ENCODE measurements around the gene SDSL. TPM values are rescaled to one million over a fixed set of nuclear protein-coding genes. Genes with fewer than 3 reads are reported as not detected.
A peak's percentile ranks its signal among the peaks of the same experiment; 100 is the strongest.

Gene SDSL
- total RNA-seq, 4 donors from 2014 or later: 2.7 to 5.6 (median 3.2) TPM

DNA sequence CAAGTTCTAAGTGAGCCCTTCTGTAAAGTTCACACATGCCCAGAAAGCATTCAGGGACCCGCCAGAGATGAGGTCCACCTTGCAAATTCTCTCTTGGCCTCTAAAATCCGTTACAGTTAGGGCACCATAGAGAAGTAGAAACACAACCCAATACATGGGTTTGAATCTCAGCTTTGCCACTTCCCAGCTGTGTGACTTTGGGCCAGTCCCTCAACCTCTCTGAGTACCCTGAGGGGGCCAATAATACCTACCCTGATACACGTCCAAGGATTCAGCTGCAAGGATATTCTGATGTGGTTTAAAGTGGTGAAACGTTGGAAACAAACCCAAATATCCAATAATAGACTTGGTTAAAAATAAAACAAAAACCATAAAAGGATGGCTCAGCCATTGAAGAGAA, 37.8 kb downstream of the SDSL start:
- DNase-seq (ENCODE audit: extremely low spot score): no peak
- TF ChIP-seq EP300 (IDR thresholded peaks at IDR 0.05): no peak
- no peak for TF ChIP-seq POLR2A (IDR thresholded peaks at IDR 0.05; ENCODE audit: low read depth)
- TF ChIP-seq, protein P1, sequence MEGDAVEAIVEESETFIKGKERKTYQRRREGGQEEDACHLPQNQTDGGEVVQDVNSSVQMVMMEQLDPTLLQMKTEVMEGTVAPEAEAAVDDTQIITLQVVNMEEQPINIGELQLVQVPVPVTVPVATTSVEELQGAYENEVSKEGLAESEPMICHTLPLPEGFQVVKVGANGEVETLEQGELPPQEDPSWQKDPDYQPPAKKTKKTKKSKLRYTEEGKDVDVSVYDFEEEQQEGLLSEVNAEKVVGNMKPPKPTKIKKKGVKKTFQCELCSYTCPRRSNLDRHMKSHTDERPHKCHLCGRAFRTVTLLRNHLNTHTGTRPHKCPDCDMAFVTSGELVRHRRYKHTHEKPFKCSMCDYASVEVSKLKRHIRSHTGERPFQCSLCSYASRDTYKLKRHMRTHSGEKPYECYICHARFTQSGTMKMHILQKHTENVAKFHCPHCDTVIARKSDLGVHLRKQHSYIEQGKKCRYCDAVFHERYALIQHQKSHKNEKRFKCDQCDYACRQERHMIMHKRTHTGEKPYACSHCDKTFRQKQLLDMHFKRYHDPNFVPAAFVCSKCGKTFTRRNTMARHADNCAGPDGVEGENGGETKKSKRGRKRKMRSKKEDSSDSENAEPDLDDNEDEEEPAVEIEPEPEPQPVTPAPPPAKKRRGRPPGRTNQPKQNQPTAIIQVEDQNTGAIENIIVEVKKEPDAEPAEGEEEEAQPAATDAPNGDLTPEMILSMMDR (IDR thresholded peaks at IDR 0.05): no peak
- no peak for TF ChIP-seq POLR2AphosphoS5 (IDR thresholded peaks at IDR 0.05)
- no peaks in the 10 kb centered on the region for H3K36me3 ChIP-seq
- peaks cover 24 to 29% (median 29%) of the 10 kb centered on the region in 4 donors for H3K4me1 ChIP-seq
- H3K9me3 ChIP-seq: no peaks in the 10 kb centered on the region
- peaks cover 6 to 87% (median 34%) of the 10 kb centered on the region in 4 donors for H3K27me3 ChIP-seq
- no peak overlapping the region for H3K4me3 ChIP-seq
- WGBS: 32% methylated on average over 4 of the region's 4 CpGs
- intact Hi-C loops (cut with DNase I): loop anchor here (10.0 kb wide), 1 partner anchor 455 kb away; no protein-coding TSS in a partner anchor
- no peak overlapping the region for H3K27ac ChIP-seq (replicated peaks in 1 of 4)

DNA sequence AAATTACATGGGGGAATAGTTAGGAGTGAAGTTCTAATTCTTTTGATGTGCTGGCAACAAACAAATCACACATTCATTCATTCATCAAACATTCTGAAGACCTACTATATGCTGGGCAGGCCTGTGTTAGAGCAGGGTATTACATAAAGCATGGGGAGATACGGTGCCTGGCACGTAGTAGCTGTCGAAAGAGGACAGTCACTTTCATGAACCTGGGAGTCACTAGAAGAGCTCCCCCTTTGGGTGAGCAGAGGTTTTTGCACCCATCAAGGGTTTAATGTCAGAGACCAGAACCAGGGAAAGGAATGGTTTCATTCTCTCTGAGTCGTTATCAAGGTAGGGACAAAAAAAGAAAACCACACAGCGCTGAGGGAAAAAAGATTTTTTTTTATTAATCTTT, 39.5 kb downstream of the SDSL start:
- no peak overlapping the region for H3K4me3 ChIP-seq
- H3K4me1 ChIP-seq: peaks cover 32 to 46% (median 39%) of the 10 kb centered on the region in 4 donors
- H3K27me3 ChIP-seq: peaks cover 6 to 94% (median 50%) of the 10 kb centered on the region in 4 donors
- no peak for DNase-seq (ENCODE audit: extremely low spot score)
- no peak overlapping the region for H3K27ac ChIP-seq (replicated peaks in 1 of 4)
- intact Hi-C loops (cut with DNase I): loop anchor here (10.0 kb wide), 1 partner anchor 453 kb away; no protein-coding TSS in a partner anchor
- WGBS: 21% methylated on average over 5 of the region's 5 CpGs
- H3K9me3 ChIP-seq: no peaks in the 10 kb centered on the region
- no peak for TF ChIP-seq POLR2A (IDR thresholded peaks at IDR 0.05; ENCODE audit: low read depth)
- no peak for TF ChIP-seq EP300 (IDR thresholded peaks at IDR 0.05)
- TF ChIP-seq, protein P1 (IDR thresholded peaks at IDR 0.05): no peak
- TF ChIP-seq POLR2AphosphoS5 (IDR thresholded peaks at IDR 0.05): no peak
- H3K36me3 ChIP-seq: no peaks in the 10 kb centered on the region

DNA sequence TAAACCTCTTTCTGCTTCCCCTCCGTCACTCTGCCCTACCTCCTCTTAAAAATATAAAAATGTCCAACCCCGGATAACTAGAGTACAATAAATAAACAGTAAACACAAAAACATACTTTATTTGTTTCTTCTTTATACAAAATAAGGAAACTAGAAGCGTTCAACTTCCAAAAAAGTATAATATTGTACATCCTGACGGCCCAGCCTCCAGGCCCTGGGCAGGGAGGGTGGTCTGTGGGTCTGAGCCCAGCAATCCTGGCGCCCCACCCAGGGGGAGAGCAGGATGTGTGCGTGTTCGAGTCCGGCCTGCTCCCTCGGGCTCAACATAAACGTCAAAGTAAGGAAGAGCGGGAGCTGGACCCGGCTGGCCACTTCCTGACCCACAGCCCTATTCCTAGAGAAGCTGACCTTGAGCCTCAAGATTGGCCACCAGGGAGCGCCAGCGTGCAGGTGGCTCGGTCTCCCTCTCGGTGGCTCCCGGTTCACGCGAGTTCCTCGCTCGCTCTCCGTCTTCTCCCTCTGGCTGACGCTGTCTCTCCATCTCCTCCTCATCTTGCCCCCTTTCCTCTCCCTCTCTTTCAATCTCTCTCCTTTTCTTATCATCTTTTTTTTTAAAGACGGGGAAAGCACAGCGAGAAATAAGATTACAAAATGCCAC, 40.1 kb downstream of the SDSL start:
- Histone ChIP-seq H3K4me1 (peaks cover 32 to 52% (median 44%) of the 10 kb centered on the region in 4 donors), H3K27me3 (peaks cover 6 to 95% (median 56%) of the 10 kb centered on the region in 4 donors), H3K4me3 (peak overlapping the region; percentile 32 to 43 (median 38)), H3K9me3 (no peaks in the 10 kb centered on the region), H3K36me3 (no peaks in the 10 kb centered on the region), H3K27ac (replicated peaks in 1 of 4) (no peak overlapping the region)
- DNase-seq (ENCODE audit: extremely low spot score): peak; percentile 94
- WGBS: 11% methylated on average over 21 of the region's 25 CpGs
- intact Hi-C loops (cut with DNase I): loop anchor here (10.0 kb wide), 1 partner anchor 453 kb away; no protein-coding TSS in a partner anchor
- TF ChIP-seq POLR2AphosphoS5 (IDR thresholded peaks at IDR 0.05): no peak
- TF ChIP-seq POLR2A (IDR thresholded peaks at IDR 0.05; ENCODE audit: low read depth): no peak
- no peak for TF ChIP-seq EP300 (IDR thresholded peaks at IDR 0.05)
- TF ChIP-seq, protein P1 (IDR thresholded peaks at IDR 0.05): peak; percentile 51 to 88 (median 60)

DNA sequence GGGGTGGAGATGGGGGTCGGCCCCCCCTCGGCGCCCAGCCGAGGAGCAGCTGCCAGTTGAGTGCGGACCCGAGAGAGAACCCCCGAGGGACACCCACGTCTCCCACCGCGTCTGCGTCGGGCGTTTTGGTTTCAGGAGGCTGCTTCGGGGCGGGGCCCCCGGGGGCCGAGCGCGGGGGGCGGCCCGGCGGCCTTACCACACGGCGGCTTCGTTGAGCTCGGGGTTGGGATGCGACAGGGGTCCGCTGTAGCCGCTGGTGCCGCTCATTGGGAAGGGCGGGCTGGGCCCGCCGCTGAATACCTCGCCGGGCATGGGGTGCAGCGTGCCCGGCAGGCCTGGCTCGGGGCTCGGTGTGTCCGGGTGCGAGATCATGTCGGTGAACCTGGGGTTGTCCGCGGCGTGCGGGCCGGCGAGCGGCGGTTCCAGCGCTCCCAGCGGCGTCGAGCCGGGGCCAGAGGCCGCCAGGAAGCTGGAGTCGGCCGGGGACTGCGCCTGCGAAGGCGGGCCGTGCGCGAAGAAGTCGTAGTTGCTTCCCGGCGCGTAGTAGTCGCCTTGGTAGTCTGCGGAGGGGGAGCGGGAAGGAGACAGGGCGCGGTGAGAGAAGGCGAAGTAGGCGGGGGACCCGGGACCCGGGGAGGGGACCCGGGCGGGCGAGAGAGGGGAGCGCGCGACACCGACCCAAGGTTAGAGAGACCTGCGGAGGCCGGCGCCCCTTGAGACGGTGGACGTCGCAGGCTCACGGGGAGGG, 41.0 kb downstream of the SDSL start:
- H3K9me3 ChIP-seq: no peaks in the 10 kb centered on the region
- peaks cover 33 to 61% (median 53%) of the 10 kb centered on the region in 4 donors for H3K4me1 ChIP-seq
- intact Hi-C loops (cut with DNase I): loop anchor here (10.0 kb wide), 1 partner anchor 452 kb away; no protein-coding TSS in a partner anchor
- H3K4me3 ChIP-seq: peak overlapping the region; percentile 32 to 43 (median 38)
- DNase-seq (ENCODE audit: extremely low spot score): no peak
- no peak overlapping the region for H3K27ac ChIP-seq (replicated peaks in 1 of 4)
- peaks cover 6 to 97% (median 65%) of the 10 kb centered on the region in 4 donors for H3K27me3 ChIP-seq
- 2% methylated on average over 29 of the region's 91 CpGs for WGBS
- H3K36me3 ChIP-seq: no peaks in the 10 kb centered on the region
- TF ChIP-seq EP300 (IDR thresholded peaks at IDR 0.05) (no peak), POLR2A (IDR thresholded peaks at IDR 0.05; ENCODE audit: low read depth) (no peak), POLR2AphosphoS5 (IDR thresholded peaks at IDR 0.05) (no peak)
- TF ChIP-seq, protein P1 (IDR thresholded peaks at IDR 0.05): no peak
